Inferior parietal cortex (tissue), 1 donor: ENCODE measurements around the gene PPP1R3D.
"Not testable (repeated sequence)": the region's sequence is repeated elsewhere in the genome, so short reads cannot be mapped to it uniquely, and the experiment has no call there.

Experiments used
- DNase-seq: peaks from one replicate; pipeline ENCODE4 v3.0.0-alpha.2; 2016; ENCODE audit errors: extremely low spot score

PPP1R3D gene

DNA sequence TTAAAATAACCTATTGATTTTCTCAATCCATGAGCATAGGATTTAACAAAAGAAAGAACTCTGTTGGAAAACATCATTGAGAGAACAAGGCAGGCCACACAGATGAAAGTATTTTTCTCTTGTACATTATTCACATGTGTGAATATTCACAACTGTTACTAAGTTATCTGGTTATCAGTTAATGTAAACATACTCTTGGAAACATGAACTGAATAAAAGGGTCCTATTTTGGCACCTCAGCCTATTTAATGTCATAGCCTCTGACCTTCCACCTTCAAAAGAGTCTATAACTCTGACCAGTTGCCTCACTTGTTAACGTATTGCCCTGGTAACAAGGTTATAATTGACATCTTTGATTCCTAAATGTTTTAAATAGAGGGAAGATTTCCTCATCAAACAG is 14.7 kb downstream of the PPP1R3D start:
- DNase-seq: no peak

DNA sequence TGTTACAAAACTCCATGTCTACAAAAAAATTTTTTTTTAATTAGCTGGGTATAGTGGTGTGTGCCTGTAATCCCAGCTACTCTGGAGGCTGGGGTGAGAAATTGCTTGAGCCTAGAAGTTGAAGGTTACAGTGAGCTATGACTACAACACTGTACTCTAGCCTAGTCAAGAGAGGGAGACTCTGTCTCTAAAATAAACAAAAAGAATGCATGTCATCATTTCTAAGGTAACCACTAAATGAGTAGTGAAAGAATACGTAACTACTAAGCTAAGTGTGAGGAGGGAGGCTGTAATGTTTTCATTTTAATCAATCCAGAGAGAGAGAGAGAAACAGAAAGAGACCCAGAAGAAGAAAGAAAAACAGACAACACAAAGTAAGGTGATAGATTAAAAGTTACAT is 16.6 kb downstream of the PPP1R3D start:
- no peak for DNase-seq

DNA sequence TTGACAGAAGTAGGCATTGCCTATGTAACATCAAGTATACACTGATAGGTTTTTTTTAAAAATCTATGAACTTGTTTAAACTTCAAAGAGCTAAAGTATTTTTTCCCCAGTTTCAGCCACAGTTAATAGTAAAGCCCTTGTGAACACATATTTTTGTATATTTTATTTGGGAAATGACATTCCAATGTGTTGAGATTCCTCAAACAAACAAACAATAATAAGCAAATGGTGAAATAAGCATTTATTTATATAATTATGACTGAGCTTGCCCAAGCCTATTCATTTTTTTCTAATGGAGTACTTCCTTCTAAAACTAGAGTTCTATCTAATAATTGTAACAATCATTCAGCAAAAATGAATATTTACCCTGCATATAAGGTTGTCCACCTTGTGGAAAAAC is 19.2 kb downstream of the PPP1R3D start:
- DNase-seq: no peak

DNA sequence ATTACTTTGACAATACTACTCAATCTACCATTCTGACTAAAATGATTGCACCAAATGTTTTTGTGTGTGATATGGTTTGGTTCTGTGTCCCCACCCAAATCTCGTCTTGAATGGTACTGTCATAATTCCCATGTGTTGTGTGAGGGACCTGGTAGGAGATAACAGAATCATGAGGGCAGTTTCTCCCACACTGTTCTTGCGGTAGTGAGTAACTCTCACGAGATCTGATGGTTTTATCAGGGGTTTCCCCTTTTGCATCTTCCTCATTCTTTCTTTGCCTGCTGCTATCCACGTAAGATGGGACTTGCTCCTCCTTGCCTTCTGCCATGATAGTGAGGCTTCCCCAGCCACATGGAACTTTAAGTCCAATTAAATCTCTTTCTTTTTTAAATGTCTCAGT is 27.5 kb downstream of the PPP1R3D start:
- DNase-seq: no peak

DNA sequence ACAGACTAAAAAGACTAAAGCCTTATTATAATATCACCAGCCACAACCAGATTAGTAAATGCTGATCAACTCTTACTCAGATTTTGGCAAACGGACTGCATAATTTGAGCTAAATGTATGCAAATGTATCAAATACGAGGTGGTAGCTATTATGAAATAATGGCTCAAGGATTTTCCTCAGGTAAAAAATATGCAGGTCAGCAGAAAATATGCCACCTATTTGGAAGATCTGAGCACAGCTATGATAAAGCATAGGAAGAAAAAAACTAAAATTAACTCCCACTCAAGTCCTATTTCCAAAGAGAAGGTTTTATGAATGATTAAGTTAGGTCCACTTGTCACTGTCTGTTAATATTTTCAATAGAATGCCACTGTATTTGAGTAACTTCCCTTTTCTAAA is 29.1 kb downstream of the PPP1R3D start:
- no peak for DNase-seq

DNA sequence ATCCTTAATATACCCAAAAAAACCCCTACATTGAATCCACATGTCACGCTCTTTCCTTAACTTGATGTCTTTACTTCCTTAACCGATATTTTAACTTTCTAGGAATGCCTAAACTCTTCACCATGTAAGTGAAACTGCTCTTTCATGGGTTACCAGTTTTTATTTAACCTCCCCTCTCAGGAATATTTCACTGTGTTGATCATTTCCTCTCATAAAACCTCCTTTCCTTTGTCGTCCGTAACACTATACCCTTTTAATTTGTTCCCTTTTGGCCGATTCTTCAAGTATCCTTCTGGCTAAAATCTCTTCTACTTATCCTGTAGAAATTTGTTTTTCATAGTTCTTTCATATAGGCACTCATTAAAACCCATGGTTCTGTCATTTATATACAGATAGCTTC is 31.2 kb downstream of the PPP1R3D start:
- DNase-seq: no peak

DNA sequence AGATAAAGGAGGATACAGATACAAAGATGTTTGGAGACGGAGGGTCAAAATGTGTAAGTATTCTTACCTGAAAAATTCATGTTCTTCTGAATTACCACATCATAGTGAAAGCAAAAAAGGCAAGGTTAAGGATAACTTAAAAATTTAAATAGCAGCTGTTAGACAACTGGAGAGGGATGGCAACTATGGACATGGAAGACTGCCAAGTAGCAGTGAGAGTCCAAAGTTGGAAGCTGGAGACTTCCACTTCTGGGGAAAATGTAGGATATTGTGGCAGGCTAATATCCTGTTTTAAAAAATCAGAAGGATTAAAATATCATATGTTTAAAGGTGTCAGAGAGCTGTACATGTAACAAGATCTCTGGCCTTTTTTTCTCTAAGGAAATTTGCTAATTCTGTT is 36.5 kb downstream of the PPP1R3D start:
- DNase-seq: no peak

DNA sequence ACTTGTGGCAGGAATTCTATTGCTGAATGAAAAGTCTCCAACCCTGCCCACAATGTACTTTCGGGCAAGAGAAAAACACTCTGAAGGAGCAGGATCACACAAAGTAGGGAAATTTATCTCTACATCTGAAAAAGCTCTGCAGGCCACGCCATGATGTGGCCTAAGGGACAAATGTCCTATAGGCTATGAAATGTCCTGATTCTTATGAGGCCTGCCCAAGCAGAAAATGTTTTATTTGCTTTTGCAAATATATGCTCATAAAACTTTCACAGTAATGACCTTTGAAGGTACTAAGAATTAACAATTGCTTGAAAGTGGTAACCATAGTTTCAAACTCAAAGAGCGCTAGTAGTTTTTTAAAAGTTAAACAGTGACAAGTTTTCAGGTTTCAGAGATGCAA is 37.6 kb downstream of the PPP1R3D start:
- no peak for DNase-seq

DNA sequence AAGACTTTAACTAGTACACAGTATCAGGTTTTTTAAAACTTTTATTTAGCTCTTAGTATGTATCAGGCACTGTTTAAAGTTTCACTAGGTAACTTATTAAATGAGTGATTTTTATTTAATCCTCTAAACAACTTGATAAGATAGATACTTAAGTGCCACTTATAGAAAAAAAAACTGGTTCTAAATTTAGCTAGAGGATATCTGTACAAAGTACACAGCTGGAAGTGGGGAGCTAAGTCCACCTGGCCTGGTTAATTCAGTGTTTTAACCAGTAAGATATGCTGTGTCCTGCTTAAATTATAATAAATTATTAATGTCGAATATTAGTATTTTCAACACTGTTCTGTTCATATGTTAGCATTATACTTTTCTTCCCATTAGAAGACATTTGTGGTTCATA is 44.2 kb downstream of the PPP1R3D start:
- no peak for DNase-seq

DNA sequence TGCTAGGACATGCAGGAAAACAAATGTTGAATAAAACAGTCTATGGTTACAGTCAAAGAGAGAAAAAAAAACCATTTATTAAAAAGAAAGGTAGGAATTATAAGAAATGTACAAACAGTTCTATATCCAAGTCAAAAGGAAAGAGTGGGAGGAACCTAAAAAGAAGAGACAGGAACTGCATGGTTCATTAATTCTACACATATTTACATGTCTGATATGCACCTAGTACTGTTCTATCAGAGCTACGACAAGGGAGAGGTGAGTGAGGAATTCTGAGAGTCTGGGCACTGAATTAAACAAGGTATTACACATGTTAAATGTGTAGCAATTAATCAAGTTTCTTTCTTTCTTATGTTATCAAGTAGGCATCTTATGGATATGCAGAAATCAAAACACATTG is 48.5 kb downstream of the PPP1R3D start:
- DNase-seq: no peak

DNA sequence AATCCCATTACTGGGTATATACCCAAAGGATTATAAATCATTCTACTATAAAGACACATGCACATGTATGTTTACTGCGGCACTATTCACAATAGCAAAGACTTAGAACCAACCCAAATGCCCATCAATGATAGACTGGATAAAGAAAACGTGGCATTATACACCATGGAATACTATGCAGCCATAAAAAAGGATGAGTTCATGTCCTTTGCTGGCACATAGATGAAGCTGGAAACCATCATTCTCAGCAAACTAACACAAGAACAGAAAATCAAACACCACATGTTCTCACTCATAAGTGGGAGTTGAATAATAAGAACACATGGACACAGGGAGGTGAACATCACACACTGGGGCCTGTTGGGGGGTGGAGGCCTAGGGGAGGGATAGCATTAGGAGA is 50.1 kb downstream of the PPP1R3D start:
- DNase-seq: not testable (repeated sequence)

DNA sequence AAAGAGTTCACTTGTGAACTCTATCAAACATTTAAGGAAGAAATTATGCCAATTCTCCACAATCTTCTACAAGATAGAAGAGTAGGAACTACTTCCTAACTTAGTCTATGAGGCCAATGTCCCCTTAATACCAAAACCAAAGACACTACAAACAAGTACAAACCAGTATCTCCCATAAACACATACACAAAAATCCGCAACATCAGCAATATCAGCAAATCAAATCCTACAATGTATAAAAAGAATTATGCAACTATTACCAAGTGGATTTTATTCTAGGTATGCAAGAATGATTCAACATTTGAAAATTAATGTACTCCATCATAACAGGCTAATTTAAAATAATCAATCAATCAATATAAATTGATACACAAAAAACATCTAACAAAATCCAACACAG is 52.1 kb downstream of the PPP1R3D start:
- DNase-seq: no peak
